DMS 273 treated with DMSO at 0.1 percent for 48 hours (cell line): Measurements from ENCODE around the gene FAT3.

Source experiments
- DNase-seq: peaks from one replicate; lab custom pipeline; 2025; lab: John Stamatoyannopoulos, UW

The FAT3 gene

DNA sequence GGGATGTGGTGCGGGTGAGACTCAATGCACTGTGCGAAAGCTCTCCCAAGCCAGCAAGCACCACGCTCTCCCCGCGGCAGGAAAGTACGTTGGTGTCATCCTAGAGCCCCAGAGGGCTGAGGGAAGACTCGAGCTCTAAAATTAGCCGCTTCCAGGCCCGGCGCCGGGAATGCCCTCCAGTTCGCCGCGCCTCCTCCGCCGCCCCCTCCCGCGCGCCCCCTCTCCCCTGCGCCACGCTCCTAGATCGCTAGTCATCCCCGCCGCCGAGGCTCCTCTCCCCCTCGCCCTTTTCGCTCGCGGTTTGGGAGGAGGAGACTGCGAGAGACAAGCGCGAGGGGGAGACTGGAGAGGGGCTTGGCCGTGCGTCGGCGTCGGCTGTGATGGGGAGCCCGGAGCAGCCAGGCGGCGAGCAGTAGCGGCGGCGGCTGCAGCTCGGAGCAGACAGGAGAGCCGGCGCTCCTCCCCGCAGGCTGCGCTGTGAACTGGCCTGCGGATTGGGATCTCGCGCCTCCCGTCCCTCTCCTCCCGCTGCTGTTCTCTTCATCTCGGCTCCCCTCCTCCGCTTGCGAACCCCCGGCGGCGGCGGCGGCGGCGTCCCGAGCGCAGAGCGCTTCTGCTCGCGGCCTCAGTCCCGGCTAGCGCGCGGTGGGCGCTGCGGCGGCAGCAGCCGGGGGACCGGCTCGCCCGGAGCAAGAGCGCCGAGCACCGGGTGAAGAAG, at the start of gene FAT3:
FAT3 (plus strand) TSS at position 412 of the 718 bp plus-strand sequence. CDS start 127,295 bp downstream, outside the sequence.
- no peak for DNase-seq

DNA sequence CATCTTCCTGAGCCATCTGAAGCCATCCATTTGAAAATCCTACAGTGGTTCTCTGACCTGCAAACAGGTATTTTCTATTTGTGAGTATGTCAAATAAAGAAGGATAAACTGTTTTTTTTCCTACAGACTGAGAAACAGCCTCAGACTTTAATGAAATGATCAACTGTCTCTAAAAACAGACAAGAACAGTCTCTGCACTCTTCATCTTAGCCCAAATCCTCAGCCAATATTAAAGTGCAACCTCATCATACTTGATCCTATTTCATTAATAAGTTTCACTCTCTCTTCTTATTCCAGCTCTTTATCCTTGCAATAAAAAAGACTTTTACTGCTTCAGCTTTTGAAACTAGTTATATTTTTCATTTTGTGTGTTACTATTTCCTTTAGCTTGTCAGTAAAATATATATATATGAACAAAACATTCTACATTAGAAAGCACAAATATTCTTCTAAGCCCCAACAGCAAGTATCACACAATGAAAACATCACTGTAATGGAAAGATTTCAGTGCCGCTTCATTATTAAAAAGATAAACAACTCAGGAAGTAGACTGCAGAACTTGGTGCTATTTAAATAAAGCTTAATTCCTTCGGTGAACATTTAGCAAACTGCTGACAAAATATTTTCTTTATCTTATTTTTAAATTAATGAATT, 45.5 kb upstream of the FAT3 start:
- DNase-seq: no peak

- no peak for DNase-seq
Measured at GRCh38 chr11:92180226-92180625, 44.4 kb upstream of the FAT3 start.

GRCh38 chr11:92180664-92181251, 43.9 kb upstream of the FAT3 start:
- DNase-seq: no peak

- DNase-seq: no peak
Measured at GRCh38 chr11:92190535-92191206, 33.9 kb upstream of the FAT3 start.

GRCh38 chr11:92192141-92192540, 32.5 kb upstream of the FAT3 start:
- no peak for DNase-seq

- no peak for DNase-seq
Measured at GRCh38 chr11:92198268-92198667, 26.4 kb upstream of the FAT3 start.

- no peak for DNase-seq
Measured at GRCh38 chr11:92199991-92200390, 24.6 kb upstream of the FAT3 start.

DNA sequence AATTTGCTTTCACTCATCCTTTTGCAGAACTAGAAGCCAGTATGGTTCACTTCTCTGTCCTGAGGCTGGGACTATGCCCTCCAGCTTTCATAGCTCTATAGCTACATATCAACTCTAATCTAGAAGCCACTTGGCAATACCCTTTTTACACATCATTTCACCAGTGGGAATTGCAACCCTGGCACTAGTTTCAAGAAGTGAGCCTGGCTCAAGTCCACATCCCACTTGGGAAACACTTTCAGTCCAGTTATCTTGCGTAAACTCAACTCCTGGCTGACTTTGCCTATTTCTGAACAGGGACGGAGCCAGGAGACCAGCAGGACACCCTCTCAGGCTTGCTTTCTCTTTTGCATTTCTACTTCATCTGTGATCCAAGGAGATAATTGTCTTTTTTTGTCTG, 19.9 kb upstream of the FAT3 start:
- no peak for DNase-seq

- DNase-seq: no peak
Measured at GRCh38 chr11:92206441-92206840, 18.2 kb upstream of the FAT3 start.

DNA sequence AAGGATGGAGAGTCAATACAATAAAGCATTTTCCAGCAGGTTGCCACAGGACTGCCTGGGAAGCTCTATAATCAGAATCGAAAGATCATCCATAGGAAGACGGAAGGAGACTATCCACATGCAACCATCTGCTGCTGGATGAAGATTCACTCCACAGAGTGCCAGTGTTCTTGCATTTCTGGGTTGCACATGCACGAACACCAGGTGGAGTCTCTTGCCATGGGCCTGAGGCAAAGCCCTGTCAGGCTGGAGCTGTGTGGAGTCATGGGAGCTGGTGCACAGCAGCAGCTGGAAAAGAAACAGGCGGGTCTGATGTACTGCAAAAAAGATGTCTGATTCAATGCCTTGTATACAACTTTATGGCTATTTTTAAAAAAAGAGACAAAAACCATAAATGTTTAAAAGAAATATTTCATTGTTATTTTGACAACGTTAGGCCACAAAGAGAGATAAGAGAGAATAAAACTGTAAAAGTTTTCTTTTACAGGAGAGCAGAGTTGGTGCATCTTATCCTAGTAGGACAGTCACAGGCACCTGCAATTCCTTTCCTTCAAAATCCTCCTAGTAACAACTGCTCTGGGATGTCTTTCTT, 12.9 kb upstream of the FAT3 start:
- DNase-seq: no peak

DNA sequence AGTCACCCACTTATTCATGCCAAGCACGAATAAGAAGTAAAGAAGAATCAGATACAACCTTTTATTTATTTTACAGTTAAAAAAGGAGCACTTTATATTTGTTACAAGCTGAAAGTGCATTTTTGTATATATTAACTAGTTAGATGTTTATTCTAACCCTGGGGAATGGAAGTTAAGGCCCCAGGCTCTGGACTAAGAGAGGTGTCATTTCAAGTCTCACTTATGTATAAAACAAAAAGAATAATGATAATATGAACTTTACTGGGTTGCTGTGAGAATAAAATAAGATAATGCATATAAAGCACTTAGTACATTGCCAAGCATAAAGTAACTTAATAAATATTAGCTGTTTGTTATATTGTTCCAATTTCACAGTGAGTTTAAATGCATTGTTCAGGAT, 12.1 kb upstream of the FAT3 start:
- no peak for DNase-seq

DNA sequence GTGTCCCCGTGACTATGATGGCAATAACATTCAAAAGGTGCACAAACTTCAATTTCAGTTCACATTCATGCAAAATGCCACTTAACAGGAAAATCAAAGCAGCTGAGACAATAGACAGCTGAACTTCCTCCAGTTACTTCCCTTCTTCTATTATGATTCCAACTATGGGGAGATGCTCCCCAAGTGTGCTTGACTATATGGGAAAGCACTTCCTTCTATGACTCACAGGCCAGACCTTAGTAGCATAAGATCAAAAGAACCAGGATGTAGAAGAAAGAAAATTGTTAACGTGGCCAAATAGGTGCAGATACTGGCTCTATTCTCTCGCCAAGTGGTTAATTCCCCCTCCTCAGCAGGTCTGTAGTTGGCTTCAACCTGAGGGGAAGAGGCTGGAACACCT, 7.8 kb upstream of the FAT3 start:
- DNase-seq: no peak

- no peak for DNase-seq
Measured at GRCh38 chr11:92219476-92219875, 5.1 kb upstream of the FAT3 start.

GRCh38 chr11:92222701-92223100, 1.9 kb upstream of the FAT3 start:
- DNase-seq: no peak

GRCh38 chr11:92224054-92224406, 588 bp upstream of the FAT3 start:
- no peak for DNase-seq

GRCh38 chr11:92225125-92225567, 528 bp downstream of the FAT3 start:
- no peak for DNase-seq

DNA sequence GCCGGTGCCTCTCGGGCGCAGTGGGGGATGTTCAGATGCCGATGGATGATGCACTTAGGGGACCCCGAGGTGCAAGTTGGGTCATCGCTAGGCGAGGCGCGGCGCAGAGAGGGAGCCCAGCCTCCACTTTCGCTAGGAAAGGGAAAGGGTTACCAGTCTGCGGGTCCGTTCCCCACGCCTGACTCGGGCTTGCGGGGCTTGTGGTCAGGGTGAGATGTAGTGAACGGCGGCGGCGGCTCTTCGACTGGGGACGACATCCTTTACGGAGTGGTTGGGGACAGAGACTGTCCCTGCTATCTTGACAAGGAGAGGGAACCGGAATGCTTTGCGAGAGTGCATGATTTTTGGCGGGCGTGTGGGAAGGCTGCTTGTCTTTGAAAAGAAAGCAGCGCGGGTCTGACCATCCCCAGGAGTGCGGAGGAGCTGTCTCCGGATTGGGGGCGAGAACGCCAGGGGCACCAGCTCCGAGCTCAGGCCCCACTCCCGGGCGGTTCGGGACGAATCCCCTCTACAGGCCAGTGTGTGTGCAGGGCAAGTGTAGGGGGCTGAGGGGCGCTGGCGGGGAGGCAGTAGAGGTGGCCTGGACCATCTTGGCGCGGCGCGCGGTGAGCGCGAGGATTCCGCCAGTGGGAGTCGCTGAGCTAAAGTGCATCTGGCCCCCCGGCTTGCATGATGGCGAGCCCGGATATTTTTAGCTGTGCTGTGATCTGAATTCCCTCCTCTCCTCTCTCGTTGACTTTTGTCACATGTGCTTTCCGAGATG, 1.1 kb downstream of the FAT3 start:
- DNase-seq: no peak

DNA sequence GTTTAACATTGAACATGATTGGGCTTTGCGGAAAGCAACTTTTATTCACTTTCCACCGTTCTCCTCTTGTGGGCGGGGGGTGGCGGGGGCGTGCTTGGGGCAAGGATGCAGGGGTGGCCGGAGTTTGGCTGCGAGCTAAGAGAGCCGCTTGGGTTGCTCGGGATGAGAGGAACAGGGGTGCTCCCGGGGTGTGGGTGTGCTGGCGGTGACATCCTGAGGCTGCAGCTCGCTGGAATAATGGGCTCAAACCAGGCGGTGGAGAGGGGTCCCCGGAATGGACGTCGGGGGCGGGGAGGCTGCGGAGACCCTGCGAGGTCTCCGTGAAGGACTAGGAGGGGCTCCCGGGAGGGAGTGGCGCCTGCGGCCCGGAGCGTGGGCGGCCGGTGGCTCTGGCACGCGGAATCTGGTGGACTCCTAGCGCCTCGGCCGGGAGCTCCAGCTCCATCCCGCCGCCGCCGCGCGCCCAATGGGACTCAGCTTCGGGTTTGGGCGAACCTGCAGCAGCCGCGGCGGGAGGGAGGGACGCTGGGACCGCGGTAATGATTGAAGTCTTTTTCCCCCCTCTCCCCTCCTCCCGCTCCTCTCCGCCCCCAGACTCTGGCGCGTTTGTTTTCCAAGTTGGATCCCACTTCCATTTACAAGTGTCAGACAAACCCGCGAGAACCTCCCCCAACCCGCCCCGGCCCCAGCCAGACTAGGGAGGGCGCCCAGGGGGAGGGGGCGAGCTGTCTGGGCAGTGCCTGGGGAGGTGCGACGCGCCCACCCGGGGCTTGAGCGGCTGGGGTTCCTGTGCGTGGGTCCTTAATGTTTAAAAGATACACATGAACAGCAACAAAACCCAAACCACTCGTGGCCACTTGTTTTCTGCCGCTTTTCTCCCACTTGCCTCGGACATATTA, 2.0 kb downstream of the FAT3 start:
- DNase-seq: no peak

DNA sequence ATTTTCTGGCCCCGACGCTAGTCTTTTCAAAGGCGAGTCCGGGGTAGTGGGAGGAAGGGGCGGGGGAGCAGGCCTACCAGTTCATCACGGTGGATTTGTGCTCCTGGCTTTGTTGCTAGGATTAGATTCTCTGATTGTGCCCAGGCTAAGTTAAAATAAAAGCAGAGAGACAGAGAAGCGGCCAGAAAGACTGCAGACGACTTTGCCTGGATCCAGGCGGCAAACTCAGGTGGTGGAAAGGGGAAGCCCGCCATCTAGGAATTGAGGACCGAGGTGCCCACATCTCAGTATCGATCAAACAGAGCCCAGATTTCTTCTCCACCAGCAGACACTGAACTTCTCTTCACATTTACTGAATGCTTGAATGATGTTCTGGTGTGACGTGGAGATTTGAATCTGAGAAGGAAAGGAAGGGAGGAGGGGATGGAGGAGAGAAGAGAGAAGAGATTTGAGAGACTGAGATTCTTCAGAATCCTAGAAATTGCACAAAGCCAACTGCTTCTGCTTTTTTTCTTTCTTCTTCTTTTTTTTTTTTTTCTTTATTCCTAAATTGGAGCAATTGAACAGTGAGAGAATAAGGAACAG, 2.7 kb downstream of the FAT3 start:
- DNase-seq: no peak
